NT2/D1 (cell line): ENCODE measurements around the gene CRYBG2.
A peak's percentile ranks its signal among the peaks of the same experiment; 100 is the strongest.
"Not testable (repeated sequence)": the region's sequence is repeated elsewhere in the genome, so short reads cannot be mapped to it uniquely, and the experiment has no call there.

Source experiments
- DNase-seq: peaks from one replicate; pipeline ENCODE4 v3.0.0-alpha.2; 2011; ENCODE audit warnings: low read depth, low spot score
- H3K27me3 ChIP-seq: 2 replicates; pipeline ENCODE4 v1.6.0; 2011; ENCODE audit warnings: mild to moderate bottlenecking; ENCODE audit not compliant: insufficient read length, insufficient read depth
- H3K36me3 ChIP-seq: 2 replicates; pipeline ENCODE4 v1.6.1; 2011; ENCODE audit warnings: mild to moderate bottlenecking, low read length, mixed read lengths; ENCODE audit not compliant: insufficient read depth, insufficient read length
- H3K4me1 ChIP-seq: 2 replicates; pipeline ENCODE4 v1.5.1; 2011; ENCODE audit not compliant: insufficient read depth, insufficient read length
- H3K4me3 ChIP-seq: 2 replicates; pipeline ENCODE4 v1.5.1; 2011; ENCODE audit warnings: low read depth; ENCODE audit not compliant: insufficient read length
- H3K9ac ChIP-seq: 2 replicates; pipeline ENCODE4 v1.6.0; 2011; ENCODE audit warnings: low read depth; ENCODE audit not compliant: insufficient read length
- H3K9me3 ChIP-seq: 2 replicates; pipeline ENCODE4 v1.5.1; 2011; ENCODE audit warnings: mild to moderate bottlenecking, low read length; ENCODE audit not compliant: insufficient read depth
- SUZ12 ChIP-seq: IDR thresholded peaks from 2 replicates; pipeline ENCODE4 v1.6.1; 2011; ENCODE audit not compliant: insufficient read length, insufficient read depth; ENCODE audit errors: extremely low read depth
- YY1 ChIP-seq: IDR thresholded peaks from 2 replicates; pipeline ENCODE4 v1.6.1; 2011; ENCODE audit not compliant: insufficient read length, insufficient read depth
- ZNF274 ChIP-seq: IDR thresholded peaks from 2 replicates; pipeline ENCODE4 v1.6.1; 2011; ENCODE audit warnings: mild to moderate bottlenecking, low read depth, low read length

The CRYBG2 gene

DNA sequence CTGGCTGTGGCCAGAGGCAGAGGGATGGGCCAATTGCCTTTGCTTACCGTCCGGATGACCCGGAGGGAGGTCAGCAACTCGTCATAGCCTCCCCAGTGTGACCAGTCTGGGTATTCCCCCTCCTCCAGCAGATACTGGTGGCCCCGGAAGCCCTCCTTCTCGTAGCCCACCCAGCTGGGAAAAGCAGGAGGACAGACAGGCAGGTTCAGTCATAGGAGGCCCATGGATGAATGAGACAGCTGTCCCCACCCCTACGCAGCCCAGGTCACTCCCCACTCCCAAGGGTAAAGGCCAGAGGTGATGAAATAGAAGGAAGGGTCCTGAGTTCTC lies 16.8 kb downstream of the CRYBG2 start:
- Histone ChIP-seq H3K4me3 (no peak overlapping the region), H3K36me3 (no peaks in the 10 kb centered on the region), H3K9ac (peak overlapping the region; percentile 38), H3K4me1 (peaks cover 18% of the 10 kb centered on the region), H3K27me3 (peaks cover 9% of the 10 kb centered on the region), H3K9me3 (no peaks in the 10 kb centered on the region)
- no peak for DNase-seq
- no peak for TF ChIP-seq ZNF274
- no peak for TF ChIP-seq SUZ12
- TF ChIP-seq YY1 = no peak

DNA sequence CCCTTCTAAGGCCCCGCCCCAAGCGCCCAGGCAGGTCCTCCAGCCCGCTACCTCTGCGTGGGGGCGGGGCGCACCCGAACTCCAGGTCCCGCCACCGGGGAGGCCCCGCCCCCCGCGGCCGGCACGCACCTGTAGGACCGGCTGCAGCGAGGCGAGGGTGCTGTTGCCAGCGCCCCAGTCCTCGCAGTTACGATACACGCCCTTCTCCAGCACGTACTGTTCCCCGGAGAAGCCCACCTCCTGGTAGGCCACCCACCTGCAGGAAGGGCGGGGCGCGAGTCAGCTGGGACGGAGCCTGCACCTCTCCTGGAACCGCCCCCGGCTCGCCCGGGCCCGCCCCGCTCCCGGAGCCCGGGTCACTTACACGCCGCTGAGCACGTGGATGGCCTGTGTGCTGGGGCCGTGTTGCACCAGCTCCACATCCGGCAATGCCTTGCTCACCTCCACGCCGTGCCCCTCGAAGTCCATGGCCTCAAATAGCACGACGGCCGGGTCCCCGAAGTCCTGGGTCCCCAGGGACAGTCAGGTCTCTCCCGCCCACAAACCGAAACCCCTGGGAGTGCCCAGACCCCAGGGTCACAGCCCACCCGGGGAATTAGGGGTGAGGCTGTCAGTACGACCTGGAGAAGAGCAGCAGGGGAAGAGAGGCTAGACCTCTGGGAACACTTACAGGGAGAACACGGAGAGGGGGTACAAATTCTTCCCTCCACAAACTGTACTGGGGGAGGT lies 17.3 kb downstream of the CRYBG2 start:
- H3K9ac ChIP-seq = peak overlapping the region; percentile 75
- TF ChIP-seq SUZ12 (no peak), ZNF274 (no peak), YY1 (no peak)
- peak; percentile 85 for DNase-seq

GRCh38 chr1:26335774-26336476 lies 18.0 kb downstream of the CRYBG2 start:
- Histone ChIP-seq H3K4me3 (peak overlapping the region; percentile 78), H3K36me3 (peaks cover 5% of the 10 kb centered on the region), H3K9me3 (no peaks in the 10 kb centered on the region), H3K9ac (peak overlapping the region; percentile 84), H3K27me3 (peaks cover 9% of the 10 kb centered on the region), H3K4me1 (peaks cover 18% of the 10 kb centered on the region)
- TF ChIP-seq ZNF274 (no peak), SUZ12 (no peak), YY1 (no peak)
- no peak for DNase-seq

More for the DNA sequence above, 17.3 kb downstream of the CRYBG2 start:
- Histone ChIP-seq H3K36me3 (no peaks in the 10 kb centered on the region), H3K9me3 (no peaks in the 10 kb centered on the region), H3K27me3 (peaks cover 9% of the 10 kb centered on the region), H3K4me3 (peak overlapping the region; percentile 78), H3K4me1 (peaks cover 18% of the 10 kb centered on the region)

DNA sequence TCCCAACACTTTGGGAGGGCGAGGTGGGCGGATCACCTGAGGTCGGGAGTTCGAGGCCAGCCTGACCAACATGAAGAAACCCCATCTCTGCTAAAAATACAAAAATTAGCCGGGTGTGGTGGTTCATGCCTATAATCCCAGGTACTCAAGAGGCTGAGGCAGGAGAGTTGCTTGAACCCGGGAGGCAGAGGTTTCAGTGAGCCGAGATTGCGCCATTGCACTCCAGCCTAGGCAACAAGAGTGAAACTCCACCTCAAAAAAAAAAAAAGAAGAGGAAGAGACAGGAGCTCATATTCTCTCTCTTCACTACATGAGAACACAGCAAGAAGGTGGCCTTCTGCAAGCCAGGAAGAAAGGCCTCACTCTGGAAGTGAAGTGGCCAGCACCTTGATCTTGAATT lies 20.6 kb downstream of the CRYBG2 start:
- not testable (repeated sequence) for H3K9ac ChIP-seq, H3K36me3 ChIP-seq, H3K27me3 ChIP-seq, H3K9me3 ChIP-seq, DNase-seq, H3K4me3 ChIP-seq
- H3K4me1 ChIP-seq = peaks cover 18% of the 10 kb centered on the region

DNA sequence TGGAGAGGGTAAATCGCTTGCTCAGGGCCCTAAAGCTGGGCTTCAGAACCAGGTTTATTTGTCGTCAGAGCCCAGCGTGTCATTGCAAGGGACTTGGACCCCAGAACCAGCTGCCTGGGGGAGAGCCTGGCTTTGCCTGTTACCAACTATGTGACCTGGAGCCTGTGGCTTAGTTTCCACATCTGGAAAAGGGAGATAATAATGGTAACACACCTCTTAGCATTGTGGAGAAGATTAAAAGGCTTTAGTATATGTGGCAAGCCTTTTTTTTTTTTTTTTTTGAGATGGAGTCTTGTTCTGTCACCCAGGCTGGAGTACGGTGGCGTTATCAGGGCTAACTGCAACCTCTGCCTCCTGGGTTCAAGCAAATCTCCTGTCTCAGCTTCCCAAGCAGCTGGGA lies 23.7 kb downstream of the CRYBG2 start:
- TF ChIP-seq ZNF274 = no peak
- TF ChIP-seq SUZ12 = no peak
- no peak for TF ChIP-seq YY1
- peaks cover 5% of the 10 kb centered on the region for H3K36me3 ChIP-seq
- peaks cover 3% of the 10 kb centered on the region for H3K4me1 ChIP-seq
- H3K4me3 ChIP-seq = no peak overlapping the region
- DNase-seq = no peak
- H3K9ac ChIP-seq = no peak overlapping the region
- no peaks in the 10 kb centered on the region for H3K9me3 ChIP-seq
- no peaks in the 10 kb centered on the region for H3K27me3 ChIP-seq

GRCh38 chr1:26329380-26329779 lies 24.6 kb downstream of the CRYBG2 start:
- not testable (repeated sequence) for H3K4me3 ChIP-seq, H3K9ac ChIP-seq, H3K9me3 ChIP-seq, DNase-seq, H3K27me3 ChIP-seq, H3K4me1 ChIP-seq
- H3K36me3 ChIP-seq = peaks cover 12% of the 10 kb centered on the region

- Histone ChIP-seq H3K4me1 (peaks cover 3% of the 10 kb centered on the region), H3K27me3 (no peaks in the 10 kb centered on the region), H3K9me3 (no peaks in the 10 kb centered on the region), H3K36me3 (peaks cover 20% of the 10 kb centered on the region), H3K9ac (peak overlapping the region; percentile 37), H3K4me3 (no peak overlapping the region)
- no peak for DNase-seq
- no peak for TF ChIP-seq ZNF274
- TF ChIP-seq SUZ12 = no peak
- no peak for TF ChIP-seq YY1
Observed at GRCh38 chr1:26328597-26328996, 25.3 kb downstream of the CRYBG2 start.
